ENCODE results near the gene CAPS.

Gene CAPS

GRCh38 chr19:5904352-5905113, 9.5 kb upstream of the CAPS start, which contains the start of gene VMAC:
VMAC (plus strand) TSS chr19:5904872; CDS start chr19:5904891, 19 bp downstream.
- peak; percentile 95 to 100 (median 99) for DNase-seq
- intact Hi-C loops (cut with DNase I), result loop anchor here (5.0 kb wide), 1 partner anchor 73 kb away; the partner anchor contains the start of gene RANBP3

- no peak for DNase-seq
- intact Hi-C loops (cut with DNase I), result no loop called here
Measured at GRCh38 chr19:5905114-5905778, 8.8 kb upstream of the CAPS start.

- intact Hi-C loops (cut with DNase I), result no loop called here
- peak in 16 of 42 donors; percentile 16 to 66 (median 42) for DNase-seq
Measured at GRCh38 chr19:5907241-5907640, 6.8 kb upstream of the CAPS start.

GRCh38 chr19:5908773-5909442, 5.1 kb upstream of the CAPS start:
- intact Hi-C loops (cut with DNase I), result no loop called here

GRCh38 chr19:5910638-5910907, 3.5 kb upstream of the CAPS start:
- DNase-seq, result no peak
- intact Hi-C loops (cut with DNase I), result no loop called here

More at GRCh38 chr19:5908773-5909442, 5.1 kb upstream of the CAPS start:
- DNase-seq, result no peak

GRCh38 chr19:5911366-5911765, 2.7 kb upstream of the CAPS start:
- no peak for DNase-seq
- intact Hi-C loops (cut with DNase I), result no loop called here

GRCh38 chr19:5914358-5914774, 312 bp downstream of the CAPS start:
- intact Hi-C loops (cut with DNase I), result no loop called here
- no peak for DNase-seq

- DNase-seq, result no peak
- intact Hi-C loops (cut with DNase I), result no loop called here
Measured at GRCh38 chr19:5914946-5915781, 1.1 kb downstream of the CAPS start.

- DNase-seq, result no peak
- intact Hi-C loops (cut with DNase I), result no loop called here
Measured at GRCh38 chr19:5915782-5916165, 1.7 kb downstream of the CAPS start.

GRCh38 chr19:5916181-5916708, 2.2 kb downstream of the CAPS start:
- no peak for DNase-seq
- intact Hi-C loops (cut with DNase I), result no loop called here

- DNase-seq, result no peak
- intact Hi-C loops (cut with DNase I), result no loop called here
Measured at GRCh38 chr19:5917431-5918107, 3.5 kb downstream of the CAPS start.

- intact Hi-C loops (cut with DNase I), result no loop called here
- DNase-seq, result no peak
Measured at GRCh38 chr19:5918463-5919079, 4.5 kb downstream of the CAPS start.

GRCh38 chr19:5921516-5922160, 7.6 kb downstream of the CAPS start:
- intact Hi-C loops (cut with DNase I), result no loop called here
- DNase-seq, result no peak

- intact Hi-C loops (cut with DNase I), result no loop called here
- no peak for DNase-seq
Measured at GRCh38 chr19:5922161-5922545, 8.1 kb downstream of the CAPS start.

GRCh38 chr19:5923356-5923755, 9.3 kb downstream of the CAPS start:
- no peak for DNase-seq

GRCh38 chr19:5925830-5926427, 11.9 kb downstream of the CAPS start:
- no peak for DNase-seq
- intact Hi-C loops (cut with DNase I), result no loop called here

More at GRCh38 chr19:5923356-5923755, 9.3 kb downstream of the CAPS start:
- intact Hi-C loops (cut with DNase I), result no loop called here

Data from head of caudate nucleus (tissue), 42 donors.